ENCODE data around the gene DUSP15. TPM values are rescaled to one million over a fixed set of nuclear protein-coding genes. Genes with fewer than 3 reads are reported as not detected.

Gene DUSP15
- polyA plus RNA-seq, 1 donor from 2014 or later: 62.7 TPM

GRCh38 chr20:31875671-31876070 is 5.3 kb upstream of the DUSP15 start:
- Histone ChIP-seq H3K9me2 (ENCODE audit: insufficient read depth, low read length) (no peaks in the 10 kb centered on the region), H3K4me3 (ENCODE audit: low read length) (no peak overlapping the region), H3K79me2 (replicated peaks; ENCODE audit: insufficient read depth, low read length) (no peaks in the 10 kb centered on the region), H4K20me1 (ENCODE audit: insufficient read depth) (no peaks in the 10 kb centered on the region), H2AFZ (ENCODE audit: low read depth, low read length) (no peak overlapping the region), H3F3A (ENCODE audit: insufficient read depth, low read length, poor library complexity, severe bottlenecking) (no peaks in the 10 kb centered on the region), H3K27ac (ENCODE audit: low read length) (no peak overlapping the region), H3K9ac (ENCODE audit: low read length) (no peak overlapping the region), H3K9me3 (ENCODE audit: low read length) (no peaks in the 10 kb centered on the region), H3K4me2 (ENCODE audit: low read length) (no peak overlapping the region), H3K27me3 (ENCODE audit: insufficient read depth, low read depth, low read length) (no peaks in the 10 kb centered on the region), H3K36me3 (ENCODE audit: insufficient read depth, low read length) (no peaks in the 10 kb centered on the region)
- no peak for TF ChIP-seq REST (IDR thresholded peaks at IDR 0.05; ENCODE audit: borderline replicate concordance)
- TF ChIP-seq SMC3 (conservative IDR thresholded peaks at IDR 0.05; ENCODE audit: poor library complexity): no peak
- no peak for TF ChIP-seq EP300 (conservative IDR thresholded peaks at IDR 0.05; ENCODE audit: poor library complexity, severe bottlenecking)
- TF ChIP-seq POLR2AphosphoS5 (IDR thresholded peaks at IDR 0.05): no peak
- TF ChIP-seq RAD21 (conservative IDR thresholded peaks at IDR 0.05): no peak
- no peak for TF ChIP-seq EZH2 (IDR thresholded peaks at IDR 0.05; ENCODE audit: borderline replicate concordance, insufficient read depth, low read length, poor library complexity, severe bottlenecking)
- TF ChIP-seq MXI1 (conservative IDR thresholded peaks at IDR 0.05; ENCODE audit: poor library complexity, severe bottlenecking): no peak
- TF ChIP-seq TAF1 (IDR thresholded peaks at IDR 0.05; ENCODE audit: low read depth): no peak
- TF ChIP-seq, protein P1, sequence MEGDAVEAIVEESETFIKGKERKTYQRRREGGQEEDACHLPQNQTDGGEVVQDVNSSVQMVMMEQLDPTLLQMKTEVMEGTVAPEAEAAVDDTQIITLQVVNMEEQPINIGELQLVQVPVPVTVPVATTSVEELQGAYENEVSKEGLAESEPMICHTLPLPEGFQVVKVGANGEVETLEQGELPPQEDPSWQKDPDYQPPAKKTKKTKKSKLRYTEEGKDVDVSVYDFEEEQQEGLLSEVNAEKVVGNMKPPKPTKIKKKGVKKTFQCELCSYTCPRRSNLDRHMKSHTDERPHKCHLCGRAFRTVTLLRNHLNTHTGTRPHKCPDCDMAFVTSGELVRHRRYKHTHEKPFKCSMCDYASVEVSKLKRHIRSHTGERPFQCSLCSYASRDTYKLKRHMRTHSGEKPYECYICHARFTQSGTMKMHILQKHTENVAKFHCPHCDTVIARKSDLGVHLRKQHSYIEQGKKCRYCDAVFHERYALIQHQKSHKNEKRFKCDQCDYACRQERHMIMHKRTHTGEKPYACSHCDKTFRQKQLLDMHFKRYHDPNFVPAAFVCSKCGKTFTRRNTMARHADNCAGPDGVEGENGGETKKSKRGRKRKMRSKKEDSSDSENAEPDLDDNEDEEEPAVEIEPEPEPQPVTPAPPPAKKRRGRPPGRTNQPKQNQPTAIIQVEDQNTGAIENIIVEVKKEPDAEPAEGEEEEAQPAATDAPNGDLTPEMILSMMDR (IDR thresholded peaks at IDR 0.05; ENCODE audit: poor library complexity, severe bottlenecking): no peak

- Histone ChIP-seq H3K36me3 (ENCODE audit: insufficient read depth, low read length) (no peaks in the 10 kb centered on the region), H2AFZ (ENCODE audit: low read depth, low read length) (no peak overlapping the region), H3K79me2 (replicated peaks; ENCODE audit: insufficient read depth, low read length) (no peaks in the 10 kb centered on the region), H3F3A (ENCODE audit: insufficient read depth, low read length, poor library complexity, severe bottlenecking) (no peaks in the 10 kb centered on the region), H3K4me3 (ENCODE audit: low read length) (no peak overlapping the region), H3K27ac (ENCODE audit: low read length) (no peak overlapping the region), H3K27me3 (ENCODE audit: insufficient read depth, low read depth, low read length) (no peaks in the 10 kb centered on the region), H4K20me1 (ENCODE audit: insufficient read depth) (no peaks in the 10 kb centered on the region), H3K4me2 (ENCODE audit: low read length) (no peak overlapping the region), H3K9me2 (ENCODE audit: insufficient read depth, low read length) (no peaks in the 10 kb centered on the region), H3K9ac (ENCODE audit: low read length) (no peak overlapping the region), H3K9me3 (ENCODE audit: low read length) (no peaks in the 10 kb centered on the region)
- TF ChIP-seq RAD21 (conservative IDR thresholded peaks at IDR 0.05): no peak
- no peak for TF ChIP-seq MXI1 (conservative IDR thresholded peaks at IDR 0.05; ENCODE audit: poor library complexity, severe bottlenecking)
- TF ChIP-seq POLR2AphosphoS5 (IDR thresholded peaks at IDR 0.05): no peak
- TF ChIP-seq TAF1 (IDR thresholded peaks at IDR 0.05; ENCODE audit: low read depth): no peak
- TF ChIP-seq REST (IDR thresholded peaks at IDR 0.05; ENCODE audit: borderline replicate concordance): no peak
- TF ChIP-seq, protein P1 (IDR thresholded peaks at IDR 0.05; ENCODE audit: poor library complexity, severe bottlenecking): no peak
- TF ChIP-seq SMC3 (conservative IDR thresholded peaks at IDR 0.05; ENCODE audit: poor library complexity): no peak
- TF ChIP-seq EZH2 (IDR thresholded peaks at IDR 0.05; ENCODE audit: borderline replicate concordance, insufficient read depth, low read length, poor library complexity, severe bottlenecking): no peak
- TF ChIP-seq EP300 (conservative IDR thresholded peaks at IDR 0.05; ENCODE audit: poor library complexity, severe bottlenecking): no peak
Observed at GRCh38 chr20:31872406-31872805, 2.1 kb upstream of the DUSP15 start.
